ENCODE results near the gene RGSL1. TPM values are rescaled to one million over a fixed set of nuclear protein-coding genes. Genes with fewer than 3 reads are reported as not detected.
"Not testable (repeated sequence)": the region's sequence is repeated elsewhere in the genome, so short reads cannot be mapped to it uniquely, and the experiment has no call there.

RGSL1 gene
- polyA plus RNA-seq, 1 donor from 2014 or later, result not detected

DNA sequence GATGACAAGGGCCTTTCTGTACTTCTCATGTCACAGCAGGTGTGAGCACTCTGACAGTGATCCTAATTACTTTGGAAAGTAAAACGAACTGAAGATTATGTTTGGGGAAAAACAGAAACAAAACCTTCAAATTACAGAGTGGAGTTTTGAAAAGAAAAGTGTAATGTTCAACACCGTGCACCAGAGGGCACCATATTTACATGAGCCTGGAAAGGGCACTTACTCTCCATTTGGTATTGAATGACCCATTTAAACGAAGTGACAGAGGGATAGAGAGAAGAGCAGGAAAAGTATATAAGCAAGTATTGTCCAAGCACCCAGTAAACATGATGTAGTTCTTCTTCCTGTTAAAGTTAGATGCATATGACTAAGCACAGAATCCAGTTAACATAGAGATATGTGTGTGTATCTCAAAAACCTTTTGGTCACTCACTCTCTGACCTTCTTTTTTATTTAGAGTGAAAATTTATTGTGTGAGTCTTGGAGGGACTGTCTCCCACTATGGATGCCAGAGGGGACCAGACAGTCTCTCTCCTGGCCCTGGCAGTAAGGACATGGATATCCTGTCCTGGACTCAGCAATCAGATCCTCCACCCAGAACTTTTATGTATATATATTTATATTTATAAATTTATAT lies 3.8 kb upstream of the RGSL1 start:
- no peak overlapping the region for H3K4me2 ChIP-seq (ENCODE audit: low read length)
- H3K4me3 ChIP-seq (ENCODE audit: low read length), result no peak overlapping the region
- H3K79me2 ChIP-seq (replicated peaks; ENCODE audit: insufficient read depth, low read length), result no peaks in the 10 kb centered on the region
- H3K9me3 ChIP-seq (ENCODE audit: low read length), result no peaks in the 10 kb centered on the region
- no peaks in the 10 kb centered on the region for H3F3A ChIP-seq (ENCODE audit: insufficient read depth, low read length, poor library complexity, severe bottlenecking)
- no peak for TF ChIP-seq EP300 (conservative IDR thresholded peaks at IDR 0.05; ENCODE audit: poor library complexity, severe bottlenecking)
- TF ChIP-seq POLR2AphosphoS5 (IDR thresholded peaks at IDR 0.05), result no peak
- TF ChIP-seq RAD21 (conservative IDR thresholded peaks at IDR 0.05), result peak; percentile 38
- peak; percentile 54 for TF ChIP-seq CTCF (IDR thresholded peaks at IDR 0.05; ENCODE audit: poor library complexity, severe bottlenecking)
- peak; percentile 50 for TF ChIP-seq SMC3 (conservative IDR thresholded peaks at IDR 0.05; ENCODE audit: poor library complexity)
- no peak overlapping the region for H2AFZ ChIP-seq (ENCODE audit: low read depth, low read length)
- no peaks in the 10 kb centered on the region for H3K27me3 ChIP-seq (ENCODE audit: insufficient read depth, low read depth, low read length)
- no peaks in the 10 kb centered on the region for H3K9me2 ChIP-seq (ENCODE audit: insufficient read depth, low read length)
- no peaks in the 10 kb centered on the region for H4K20me1 ChIP-seq (ENCODE audit: insufficient read depth)
- no peaks in the 10 kb centered on the region for H3K36me3 ChIP-seq (ENCODE audit: insufficient read depth, low read length)
- no peak overlapping the region for H3K9ac ChIP-seq (ENCODE audit: low read length)
- no peak overlapping the region for H3K27ac ChIP-seq (ENCODE audit: low read length)

GRCh38 chr1:182447124-182447523 lies 2.8 kb upstream of the RGSL1 start:
- H3K9ac ChIP-seq (ENCODE audit: low read length); H3K27me3 ChIP-seq (ENCODE audit: insufficient read depth, low read depth, low read length); H3F3A ChIP-seq (ENCODE audit: insufficient read depth, low read length, poor library complexity, severe bottlenecking); H3K79me2 ChIP-seq (replicated peaks; ENCODE audit: insufficient read depth, low read length); H3K4me2 ChIP-seq (ENCODE audit: low read length); H3K4me3 ChIP-seq (ENCODE audit: low read length); H3K9me3 ChIP-seq (ENCODE audit: low read length); H3K9me2 ChIP-seq (ENCODE audit: insufficient read depth, low read length); H3K27ac ChIP-seq (ENCODE audit: low read length); H4K20me1 ChIP-seq (ENCODE audit: insufficient read depth); H3K36me3 ChIP-seq (ENCODE audit: insufficient read depth, low read length); H2AFZ ChIP-seq (ENCODE audit: low read depth, low read length): not testable (repeated sequence)

DNA sequence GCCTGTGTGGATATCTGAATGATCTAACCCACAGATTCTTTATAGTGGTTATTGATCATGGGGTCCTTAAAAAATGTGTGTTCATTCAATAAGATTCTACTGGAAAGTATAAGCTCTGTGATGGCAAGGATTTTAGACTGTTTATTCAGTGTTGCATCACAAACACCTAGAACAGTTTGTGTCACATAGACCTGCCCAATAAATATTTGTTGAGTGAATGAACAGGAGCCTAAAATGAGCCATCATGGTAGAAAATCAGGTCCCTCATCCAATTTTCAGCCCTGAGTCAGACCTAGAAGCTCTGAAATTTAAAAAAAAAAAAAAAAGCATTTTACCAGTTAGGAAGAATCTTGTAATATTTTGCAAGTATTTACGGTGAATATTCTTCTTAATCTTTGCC lies 2.3 kb upstream of the RGSL1 start:
- Histone ChIP-seq H3K9ac (ENCODE audit: low read length) (no peak overlapping the region), H3F3A (ENCODE audit: insufficient read depth, low read length, poor library complexity, severe bottlenecking) (no peaks in the 10 kb centered on the region), H2AFZ (ENCODE audit: low read depth, low read length) (no peak overlapping the region), H3K27ac (ENCODE audit: low read length) (no peak overlapping the region), H3K9me2 (ENCODE audit: insufficient read depth, low read length) (no peaks in the 10 kb centered on the region), H3K79me2 (replicated peaks; ENCODE audit: insufficient read depth, low read length) (no peaks in the 10 kb centered on the region), H3K9me3 (ENCODE audit: low read length) (no peaks in the 10 kb centered on the region), H3K4me2 (ENCODE audit: low read length) (no peak overlapping the region), H3K4me3 (ENCODE audit: low read length) (no peak overlapping the region), H4K20me1 (ENCODE audit: insufficient read depth) (no peaks in the 10 kb centered on the region), H3K36me3 (ENCODE audit: insufficient read depth, low read length) (no peaks in the 10 kb centered on the region), H3K27me3 (ENCODE audit: insufficient read depth, low read depth, low read length) (no peaks in the 10 kb centered on the region)
- no peak for TF ChIP-seq EP300 (conservative IDR thresholded peaks at IDR 0.05; ENCODE audit: poor library complexity, severe bottlenecking)
- no peak for TF ChIP-seq CTCF (IDR thresholded peaks at IDR 0.05; ENCODE audit: poor library complexity, severe bottlenecking)
- TF ChIP-seq POLR2AphosphoS5 (IDR thresholded peaks at IDR 0.05), result no peak
- TF ChIP-seq, protein P1, sequence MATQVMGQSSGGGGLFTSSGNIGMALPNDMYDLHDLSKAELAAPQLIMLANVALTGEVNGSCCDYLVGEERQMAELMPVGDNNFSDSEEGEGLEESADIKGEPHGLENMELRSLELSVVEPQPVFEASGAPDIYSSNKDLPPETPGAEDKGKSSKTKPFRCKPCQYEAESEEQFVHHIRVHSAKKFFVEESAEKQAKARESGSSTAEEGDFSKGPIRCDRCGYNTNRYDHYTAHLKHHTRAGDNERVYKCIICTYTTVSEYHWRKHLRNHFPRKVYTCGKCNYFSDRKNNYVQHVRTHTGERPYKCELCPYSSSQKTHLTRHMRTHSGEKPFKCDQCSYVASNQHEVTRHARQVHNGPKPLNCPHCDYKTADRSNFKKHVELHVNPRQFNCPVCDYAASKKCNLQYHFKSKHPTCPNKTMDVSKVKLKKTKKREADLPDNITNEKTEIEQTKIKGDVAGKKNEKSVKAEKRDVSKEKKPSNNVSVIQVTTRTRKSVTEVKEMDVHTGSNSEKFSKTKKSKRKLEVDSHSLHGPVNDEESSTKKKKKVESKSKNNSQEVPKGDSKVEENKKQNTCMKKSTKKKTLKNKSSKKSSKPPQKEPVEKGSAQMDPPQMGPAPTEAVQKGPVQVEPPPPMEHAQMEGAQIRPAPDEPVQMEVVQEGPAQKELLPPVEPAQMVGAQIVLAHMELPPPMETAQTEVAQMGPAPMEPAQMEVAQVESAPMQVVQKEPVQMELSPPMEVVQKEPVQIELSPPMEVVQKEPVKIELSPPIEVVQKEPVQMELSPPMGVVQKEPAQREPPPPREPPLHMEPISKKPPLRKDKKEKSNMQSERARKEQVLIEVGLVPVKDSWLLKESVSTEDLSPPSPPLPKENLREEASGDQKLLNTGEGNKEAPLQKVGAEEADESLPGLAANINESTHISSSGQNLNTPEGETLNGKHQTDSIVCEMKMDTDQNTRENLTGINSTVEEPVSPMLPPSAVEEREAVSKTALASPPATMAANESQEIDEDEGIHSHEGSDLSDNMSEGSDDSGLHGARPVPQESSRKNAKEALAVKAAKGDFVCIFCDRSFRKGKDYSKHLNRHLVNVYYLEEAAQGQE (IDR thresholded peaks at IDR 0.05; ENCODE audit: borderline replicate concordance), result no peak
- no peak for TF ChIP-seq RAD21 (conservative IDR thresholded peaks at IDR 0.05)
- no peak for TF ChIP-seq MXI1 (conservative IDR thresholded peaks at IDR 0.05; ENCODE audit: poor library complexity, severe bottlenecking)
- TF ChIP-seq EZH2 (IDR thresholded peaks at IDR 0.05; ENCODE audit: borderline replicate concordance, insufficient read depth, low read length, poor library complexity, severe bottlenecking), result no peak
- no peak for TF ChIP-seq TAF1 (IDR thresholded peaks at IDR 0.05; ENCODE audit: low read depth)
- no peak for TF ChIP-seq SMC3 (conservative IDR thresholded peaks at IDR 0.05; ENCODE audit: poor library complexity)

Measured in neural cell (in vitro differentiated cells).